NOMO-1 treated with dmso at 0.1 percent for 144 hours (cell line): ENCODE data around the gene JOSD1.
"Not testable (repeated sequence)": the region's sequence is repeated elsewhere in the genome, so short reads cannot be mapped to it uniquely, and the experiment has no call there.

Experiments used
- DNase-seq: peaks from one replicate; lab custom pipeline; 2025; ENCODE audit not compliant: unreplicated experiment; lab: John Stamatoyannopoulos, UW

JOSD1 gene

GRCh38 chr22:38694049-38694448 is 6.7 kb downstream of the JOSD1 start:
- no peak for DNase-seq

GRCh38 chr22:38689651-38690050 is 11.1 kb downstream of the JOSD1 start:
- DNase-seq, result no peak

- no peak for DNase-seq
Observed at GRCh38 chr22:38685761-38686160, 15.0 kb downstream of the JOSD1 start.

- DNase-seq, result no peak
Observed at GRCh38 chr22:38684895-38685294, 15.8 kb downstream of the JOSD1 start.

- peak; percentile 89 for DNase-seq
Observed at GRCh38 chr22:38681582-38682335, 19.0 kb downstream of the JOSD1 start, which contains the start of gene TOMM22. Gene TOMM22 (plus strand): TSS chr22:38681957. CDS start chr22:38681979, 22 bp downstream.

GRCh38 chr22:38675833-38676232 is 24.9 kb downstream of the JOSD1 start:
- no peak for DNase-seq

GRCh38 chr22:38674888-38675287 is 25.9 kb downstream of the JOSD1 start:
- DNase-seq, result no peak

- no peak for DNase-seq
Observed at GRCh38 chr22:38657045-38657909, 43.5 kb downstream of the JOSD1 start.

- peak; percentile 62 for DNase-seq
Observed at GRCh38 chr22:38656256-38657044, 44.3 kb downstream of the JOSD1 start, which contains the start of the genes CBY1 and FAM227A. Gene CBY1 (plus strand): TSS chr22:38656638. CDS start chr22:38668055, 11,417 bp downstream. Gene FAM227A (minus strand): TSS chr22:38656392. CDS start chr22:38650168, 6,224 bp downstream.

GRCh38 chr22:38655519-38656255 is 45.1 kb downstream of the JOSD1 start:
- no peak for DNase-seq

- DNase-seq, result no peak
Observed at GRCh38 chr22:38653741-38654140, 47.0 kb downstream of the JOSD1 start.

- DNase-seq, result no peak
Observed at GRCh38 chr22:38652859-38653258, 47.9 kb downstream of the JOSD1 start.

- DNase-seq, result no peak
Observed at GRCh38 chr22:38649841-38650522, 50.8 kb downstream of the JOSD1 start.

- DNase-seq, result no peak
Observed at GRCh38 chr22:38645430-38645829, 55.3 kb downstream of the JOSD1 start.

- not testable (repeated sequence) for DNase-seq
Observed at GRCh38 chr22:38644245-38644644, 56.5 kb downstream of the JOSD1 start.

- no peak for DNase-seq
Observed at GRCh38 chr22:38641476-38642040, 59.2 kb downstream of the JOSD1 start.

- DNase-seq, result no peak
Observed at GRCh38 chr22:38638728-38639127, 62.0 kb downstream of the JOSD1 start.

- no peak for DNase-seq
Observed at GRCh38 chr22:38638216-38638615, 62.5 kb downstream of the JOSD1 start.
